Mammary epithelial cell (primary cell): ENCODE results near the gene CENPT.

Experiments
- EZH2 ChIP-seq: IDR thresholded peaks from 2 replicates; pipeline ENCODE4 v1.6.1; 2012; ENCODE audit warnings: low read length, inconsistent platforms, borderline replicate concordance
- TF ChIP-seq, protein P1 (sequence below), 2 donors: IDR thresholded peaks in 1 of 2; conservative IDR thresholded peaks in 1 of 2; 2 replicates each; pipeline ENCODE4 v1.5.1; 2011 to 2012; ENCODE audit warnings: inconsistent platforms in 2 of 2, low read length in 2 of 2, mild to moderate bottlenecking in 2 of 2, control low read depth in 1 of 2, low read depth in 1 of 2; ENCODE audit not compliant: insufficient read depth in 1 of 2; ENCODE audit errors: extremely low read depth in 1 of 2

DNA sequence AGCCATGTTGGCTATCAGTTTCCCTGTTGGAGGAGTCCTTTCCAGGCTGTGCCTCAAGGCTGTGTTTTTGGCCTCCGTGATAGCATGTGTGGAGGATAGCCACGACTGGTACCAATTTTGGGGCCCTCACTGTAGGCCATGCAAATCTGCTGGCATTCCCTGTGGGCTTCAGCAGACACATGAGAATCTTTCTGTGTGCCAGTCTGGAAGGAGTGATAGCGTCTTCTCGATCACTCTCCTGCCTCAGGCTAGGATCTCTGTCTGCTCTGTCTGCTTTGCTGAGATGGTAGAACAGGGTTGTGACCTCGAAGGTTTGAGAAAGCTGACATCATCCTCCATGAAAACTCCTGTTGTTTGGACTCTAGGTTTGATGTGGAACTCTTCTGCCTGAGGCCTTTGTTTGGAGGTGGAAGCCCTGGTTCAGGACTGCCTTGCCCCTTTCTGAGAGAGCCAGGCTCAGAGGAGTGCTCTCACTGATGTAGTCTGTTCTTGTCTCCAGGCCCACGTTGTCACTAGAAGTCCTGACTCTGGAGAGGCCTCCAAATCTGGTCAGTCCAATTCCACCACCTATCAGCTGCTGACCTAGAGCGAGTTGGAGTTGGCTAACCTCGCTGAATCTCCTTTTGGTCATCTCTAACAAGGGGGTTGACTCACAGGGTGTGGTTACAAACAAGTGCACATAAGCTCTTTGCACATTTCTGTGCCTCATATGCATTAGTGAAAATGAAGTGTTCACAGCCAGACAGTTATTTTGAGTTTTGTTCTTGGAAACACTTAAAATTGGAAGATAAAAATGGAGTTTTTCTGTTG is 13.3 kb upstream of the CENPT start:
- TF ChIP-seq, protein P1, sequence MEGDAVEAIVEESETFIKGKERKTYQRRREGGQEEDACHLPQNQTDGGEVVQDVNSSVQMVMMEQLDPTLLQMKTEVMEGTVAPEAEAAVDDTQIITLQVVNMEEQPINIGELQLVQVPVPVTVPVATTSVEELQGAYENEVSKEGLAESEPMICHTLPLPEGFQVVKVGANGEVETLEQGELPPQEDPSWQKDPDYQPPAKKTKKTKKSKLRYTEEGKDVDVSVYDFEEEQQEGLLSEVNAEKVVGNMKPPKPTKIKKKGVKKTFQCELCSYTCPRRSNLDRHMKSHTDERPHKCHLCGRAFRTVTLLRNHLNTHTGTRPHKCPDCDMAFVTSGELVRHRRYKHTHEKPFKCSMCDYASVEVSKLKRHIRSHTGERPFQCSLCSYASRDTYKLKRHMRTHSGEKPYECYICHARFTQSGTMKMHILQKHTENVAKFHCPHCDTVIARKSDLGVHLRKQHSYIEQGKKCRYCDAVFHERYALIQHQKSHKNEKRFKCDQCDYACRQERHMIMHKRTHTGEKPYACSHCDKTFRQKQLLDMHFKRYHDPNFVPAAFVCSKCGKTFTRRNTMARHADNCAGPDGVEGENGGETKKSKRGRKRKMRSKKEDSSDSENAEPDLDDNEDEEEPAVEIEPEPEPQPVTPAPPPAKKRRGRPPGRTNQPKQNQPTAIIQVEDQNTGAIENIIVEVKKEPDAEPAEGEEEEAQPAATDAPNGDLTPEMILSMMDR (conservative IDR thresholded peaks at IDR 0.05 in 1 of 2, IDR thresholded peaks at IDR 0.05 in 1 of 2; ENCODE audit: extremely low read depth in 1 of 2, insufficient read depth in 1 of 2, low read depth in 1 of 2, low read length in 2 of 2) = no peak
- no peak for TF ChIP-seq EZH2
